Right ventricle myocardium inferior (tissue), 1 donor: ENCODE data around the gene PDLIM5. TPM values are rescaled to one million over a fixed set of nuclear protein-coding genes. Genes with fewer than 3 reads are reported as not detected.
"Not testable (repeated sequence)": the region's sequence is repeated elsewhere in the genome, so short reads cannot be mapped to it uniquely, and the experiment has no call there.

ENCODE experiments used
- ATAC-seq: fragments of 200-7000 bp; cut with Tn5 transposase; one replicate; pipeline ENCODE4 v1.9.1; 2020; ENCODE audit warnings: mild to moderate bottlenecking, moderate library complexity
- DNase-seq: peaks from one replicate; pipeline ENCODE4 v3.0.0; 2021; ENCODE audit errors: missing footprints
- intact Hi-C: fragments of 100-400 bp; cut with DNase I; formaldehyde crosslinking; loops from one replicate; pipeline ENCODE4 v1.11.0; 2022
- total RNA-seq: library from RNA; stranded (reverse); fragmentation: NEBNext Ultra II Directional; extraction: Animal tissue kit (Norgen Biotek cat#: 25700); gene quantifications from one replicate; pipeline ENCODE4 v1.2.1, GENCODE V29; 2021
- donor health status: DM: no; HTN: yes; CAD: no; lungs with severe emphysema.

The PDLIM5 gene
- total RNA-seq, 1 donor from 2014 or later, result 1,145 TPM

- no peak for ATAC-seq
- intact Hi-C loops, result loop anchor here (10.0 kb wide), 1 partner anchor 455 kb away; no protein-coding TSS in a partner anchor
- DNase-seq, result no peak
Observed at GRCh38 chr4:94649381-94650133, 197.8 kb downstream of the PDLIM5 start.

DNA sequence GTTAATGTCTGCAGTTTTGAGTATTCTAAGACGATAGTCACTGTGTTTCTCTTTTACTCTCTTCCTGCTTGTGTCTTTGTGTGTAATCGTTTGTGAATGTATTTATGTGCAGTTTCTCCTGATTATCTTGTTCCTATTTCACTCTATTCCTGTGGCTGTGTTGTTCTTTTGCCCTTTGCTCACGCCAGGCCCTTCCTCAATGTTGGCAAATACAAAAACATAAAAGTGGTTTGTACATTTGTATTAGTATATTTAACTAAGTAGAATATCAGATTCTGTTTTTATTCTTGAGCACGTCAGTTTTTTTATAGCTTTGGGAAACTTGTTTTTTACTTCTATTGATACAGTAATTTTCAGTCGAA is 198.4 kb downstream of the PDLIM5 start:
- ATAC-seq (no peak), DNase-seq (no peak)
- intact Hi-C loops, result loop anchor here (10.0 kb wide), 1 partner anchor 455 kb away; no protein-coding TSS in a partner anchor

- ATAC-seq, result peak; percentile 86
- intact Hi-C loops, result loop anchor here (10.0 kb wide), 1 partner anchor 454 kb away; no protein-coding TSS in a partner anchor
Observed at GRCh38 chr4:94650690-94651089, 198.9 kb downstream of the PDLIM5 start.

DNA sequence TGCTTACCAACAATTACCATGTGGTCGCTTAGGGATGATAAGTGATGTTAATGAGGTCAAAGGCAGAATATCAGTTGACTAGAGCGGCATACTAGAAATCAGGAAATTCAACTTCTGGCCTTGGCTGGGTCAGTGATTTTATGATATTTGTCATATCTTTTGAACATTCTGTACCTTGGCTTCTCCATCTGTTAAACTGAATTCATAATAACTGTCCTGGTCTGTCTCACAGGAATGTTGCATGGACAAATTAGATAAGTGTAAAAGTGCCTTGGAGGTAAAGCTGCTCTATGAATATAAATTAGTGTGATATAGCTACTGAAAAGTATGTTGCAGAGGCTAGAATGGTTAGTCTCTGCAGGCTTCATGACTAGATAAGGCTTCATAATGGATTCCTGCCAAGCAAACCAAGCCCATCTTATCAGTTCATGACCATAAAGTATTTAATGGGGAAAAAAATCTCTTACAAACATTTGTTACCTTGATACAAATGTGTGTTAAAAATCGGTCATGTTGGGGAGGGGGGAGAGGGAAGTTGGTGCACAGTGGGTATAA is 201.4 kb downstream of the PDLIM5 start:
- ATAC-seq (no peak), DNase-seq (no peak)
- intact Hi-C loops, result loop anchor here (10.0 kb wide), 1 partner anchor 452 kb away; no protein-coding TSS in a partner anchor

More at GRCh38 chr4:94650690-94651089, 198.9 kb downstream of the PDLIM5 start:
- no peak for DNase-seq

GRCh38 chr4:94653984-94654609 is 202.4 kb downstream of the PDLIM5 start:
- intact Hi-C loops, result loop anchor here (10.0 kb wide), 1 partner anchor 451 kb away; no protein-coding TSS in a partner anchor
- ATAC-seq (no peak), DNase-seq (no peak)

- DNase-seq, result no peak
- intact Hi-C loops, result loop anchor here (10.0 kb wide), 1 partner anchor 450 kb away; no protein-coding TSS in a partner anchor
- ATAC-seq, result no peak
Observed at GRCh38 chr4:94654714-94655113, 203.0 kb downstream of the PDLIM5 start.

GRCh38 chr4:94660614-94661013 is 208.9 kb downstream of the PDLIM5 start:
- DNase-seq (no peak), ATAC-seq (no peak)
- intact Hi-C loops, result no loop called here

GRCh38 chr4:94665021-94665420 is 213.3 kb downstream of the PDLIM5 start:
- intact Hi-C loops, DNase-seq, ATAC-seq: not testable (repeated sequence)

DNA sequence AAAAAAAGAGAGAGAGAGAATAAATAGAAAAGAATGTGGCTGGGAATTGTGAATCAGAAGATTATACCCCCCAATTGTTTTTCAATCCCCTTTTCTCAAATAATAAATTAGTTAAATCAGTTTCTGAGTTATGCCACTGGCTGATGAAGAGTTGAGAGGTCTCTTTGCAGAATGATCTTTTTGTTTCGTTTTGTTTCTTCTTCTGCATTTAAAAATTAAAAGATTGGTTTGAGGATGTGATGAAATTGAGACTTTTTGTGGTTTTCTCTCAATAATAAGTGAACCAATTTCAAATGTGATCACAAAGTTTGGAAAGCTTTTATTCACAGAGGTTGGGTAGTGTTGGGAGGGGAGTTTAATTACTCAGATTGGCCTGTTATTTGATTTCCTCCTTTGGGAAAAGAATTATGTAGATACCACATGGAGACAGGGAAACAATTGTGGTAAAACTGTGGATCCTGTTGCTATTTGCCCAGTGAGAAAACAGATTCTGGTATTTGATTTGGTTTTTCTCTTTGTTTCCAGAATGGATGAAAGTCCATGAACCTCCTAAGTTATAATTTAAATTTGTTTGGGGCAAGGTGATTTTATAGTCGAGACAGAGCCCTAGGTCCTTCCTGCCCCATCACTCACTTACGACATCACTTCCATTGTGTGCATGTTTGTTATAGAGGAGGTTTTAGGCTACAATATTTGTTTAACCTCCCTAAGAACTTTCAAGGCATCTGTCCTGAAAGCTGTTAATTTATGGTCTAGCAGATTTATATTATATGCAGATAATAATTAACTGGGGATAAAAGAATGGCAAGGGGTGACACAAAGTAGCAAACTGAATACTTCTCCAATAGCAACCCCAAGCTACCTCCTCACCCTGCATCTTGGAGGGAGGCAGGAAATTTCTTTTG is 214.0 kb downstream of the PDLIM5 start:
- ATAC-seq (no peak), DNase-seq (no peak)
- intact Hi-C loops, result no loop called here

- ATAC-seq (no peak), DNase-seq (no peak)
- intact Hi-C loops, result no loop called here
Observed at GRCh38 chr4:94668724-94669123, 217.0 kb downstream of the PDLIM5 start.

DNA sequence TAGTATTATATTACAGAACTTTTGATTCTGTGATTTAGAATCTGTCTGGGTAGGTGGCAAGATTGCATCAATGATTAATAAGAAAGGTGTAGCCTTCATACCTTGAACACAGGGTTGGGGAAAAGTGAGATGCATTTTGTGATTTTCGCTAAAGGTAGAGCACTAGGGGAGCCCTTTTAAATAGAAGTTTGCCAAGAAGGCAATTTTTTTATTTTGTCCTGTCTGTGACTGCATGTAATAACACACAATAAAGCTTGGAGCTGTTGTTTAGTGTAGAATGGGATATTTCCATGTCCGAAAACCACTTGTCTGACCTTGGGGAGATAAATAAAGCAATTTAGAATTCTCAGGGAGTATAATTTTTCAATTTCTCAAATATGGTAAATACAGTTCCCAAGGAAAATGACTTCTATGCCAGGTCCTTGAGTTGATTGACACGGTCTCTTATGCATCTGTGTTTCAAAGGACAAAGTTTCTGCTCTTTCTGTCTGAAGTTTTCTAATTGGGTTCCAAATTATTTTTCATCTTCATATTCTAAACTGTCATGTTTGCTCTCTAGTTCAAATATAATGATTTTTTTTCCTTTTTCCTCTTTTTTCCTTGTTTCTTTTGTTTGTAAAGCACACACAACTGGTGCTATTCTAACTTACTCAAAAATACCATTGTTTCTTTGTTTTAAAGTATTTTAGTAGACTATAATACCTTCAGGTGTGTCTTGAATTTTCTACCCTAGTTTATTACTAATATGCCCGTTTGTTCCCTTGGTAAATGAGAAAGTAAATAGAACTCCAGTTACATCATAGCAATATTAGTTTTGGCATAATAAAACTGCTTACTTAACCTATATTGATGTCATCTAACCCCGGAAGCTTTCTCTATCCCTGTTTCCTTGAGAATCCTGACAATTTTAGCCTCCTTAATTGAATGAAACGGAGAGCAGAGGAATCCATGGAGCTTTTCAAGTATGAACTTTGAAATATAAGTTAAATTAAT is 218.2 kb downstream of the PDLIM5 start:
- ATAC-seq (no peak), DNase-seq (no peak)
- intact Hi-C loops, result no loop called here

DNA sequence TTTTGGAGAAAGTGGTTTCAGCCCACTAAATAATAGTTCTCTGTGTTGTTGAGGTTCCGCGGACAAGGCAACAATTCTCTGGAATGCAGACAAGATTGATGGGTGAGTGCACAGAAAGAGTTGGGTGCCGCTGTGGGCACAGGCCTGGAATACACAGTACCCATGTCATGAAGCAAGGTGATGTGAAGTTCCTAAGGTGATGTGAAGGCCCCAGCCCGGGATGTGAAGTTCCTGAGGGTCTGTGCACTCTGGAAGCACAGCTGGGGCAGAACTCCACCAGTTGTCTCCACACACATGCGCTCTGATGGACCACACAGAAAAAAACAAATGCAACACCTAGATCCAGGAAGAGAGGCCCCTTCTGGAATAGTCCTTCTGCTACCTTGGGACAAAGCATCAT is 219.4 kb downstream of the PDLIM5 start:
- no peak for DNase-seq
- intact Hi-C loops, result no loop called here
- ATAC-seq, result no peak

GRCh38 chr4:94673961-94674360 is 222.2 kb downstream of the PDLIM5 start:
- DNase-seq (no peak), ATAC-seq (no peak)
- intact Hi-C loops, result no loop called here

GRCh38 chr4:94676970-94677369 is 225.2 kb downstream of the PDLIM5 start:
- intact Hi-C loops, result no loop called here
- DNase-seq (no peak), ATAC-seq (peak; percentile 77)

DNA sequence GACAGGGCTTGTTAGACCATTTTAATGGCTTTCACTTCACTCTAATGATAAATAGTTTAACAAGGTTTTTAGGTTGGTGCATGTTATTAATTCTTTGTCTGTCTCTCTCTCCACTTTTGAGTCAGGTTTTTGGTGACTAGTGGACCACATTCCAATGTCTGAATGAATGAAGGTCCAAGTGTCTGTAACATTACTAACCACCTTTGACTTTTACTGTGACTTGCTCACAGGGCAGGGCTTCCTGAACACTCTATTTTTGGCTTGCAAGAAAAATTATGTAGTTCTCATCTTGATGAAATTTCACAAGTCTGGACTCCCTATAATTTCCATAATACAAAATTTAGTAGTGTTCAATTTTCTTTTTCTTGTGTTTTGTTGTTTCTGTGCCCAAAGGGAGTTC is 227.2 kb downstream of the PDLIM5 start:
- ATAC-seq, result no peak
- DNase-seq, result no peak
- intact Hi-C loops, result no loop called here

DNA sequence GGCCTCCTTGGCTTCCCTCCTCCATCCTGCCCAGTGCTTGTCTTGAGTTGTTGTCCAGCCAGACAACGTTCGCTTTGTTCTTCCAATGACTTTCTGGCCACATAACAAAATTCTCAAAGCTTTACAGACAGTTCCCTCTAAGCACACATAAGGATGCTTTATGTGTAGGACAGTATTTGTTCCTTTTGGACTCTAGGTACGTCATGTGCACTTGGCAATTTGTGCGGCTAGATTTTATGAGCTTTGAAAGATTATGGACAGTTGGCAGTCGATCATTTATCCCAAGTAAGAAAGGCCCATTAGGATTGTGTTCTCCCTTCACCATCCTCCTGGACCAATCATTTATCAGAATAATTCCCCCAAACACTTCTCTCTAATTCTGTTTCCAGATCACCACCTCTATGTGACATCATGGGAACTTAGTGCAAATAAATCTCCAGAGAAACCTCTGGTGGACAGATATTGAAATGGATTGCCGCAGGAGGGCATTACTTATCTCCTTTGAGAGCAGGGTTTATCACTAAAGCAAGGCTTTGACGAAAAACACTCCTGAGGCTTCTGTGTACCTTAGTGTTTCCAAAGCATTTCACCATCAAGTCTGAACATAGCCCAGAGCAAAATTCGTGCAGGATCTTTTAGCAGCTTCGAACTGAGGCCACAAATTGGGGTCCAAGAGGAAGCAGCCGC is 228.6 kb downstream of the PDLIM5 start:
- ATAC-seq, result no peak
- intact Hi-C loops, result no loop called here
- no peak for DNase-seq

DNA sequence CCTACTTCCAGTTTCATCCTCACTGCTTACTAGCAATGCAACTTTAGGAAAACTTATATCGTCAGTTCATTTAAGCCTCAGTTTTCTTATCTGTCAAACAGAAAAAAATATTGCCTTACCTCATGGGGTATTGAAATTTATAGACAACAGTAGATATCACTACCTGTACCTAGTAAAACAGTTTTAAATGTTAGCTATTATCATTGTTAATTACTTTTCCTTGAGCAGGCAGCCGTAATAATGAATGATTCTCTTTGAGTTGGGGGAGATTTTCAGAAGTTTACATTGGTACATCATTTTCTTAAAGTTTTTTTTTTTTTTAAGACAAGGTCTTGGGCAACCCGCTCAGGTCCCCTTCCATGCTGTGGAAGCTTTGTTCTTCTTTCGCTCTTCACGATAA is 234.3 kb downstream of the PDLIM5 start:
- intact Hi-C loops, result no loop called here
- no peak for ATAC-seq

More for the DNA sequence above, 234.3 kb downstream of the PDLIM5 start:
- DNase-seq, result no peak
